ENCODE data around the gene FAM156A. TPM values are rescaled to one million over a fixed set of nuclear protein-coding genes. Genes with fewer than 3 reads are reported as not detected.
A peak's percentile ranks its signal among the peaks of the same experiment; 100 is the strongest.

Gene FAM156A
- total and polyA plus RNA-seq, 2 of the 8 experiments (the other 6 are each of a cell fraction or from before 2014, with no cell fraction given), result 11.7 to 13.6 TPM

- Histone ChIP-seq H3K9me3 (ENCODE audit: insufficient read depth in 2 of 2, low read depth in 1 of 2, low read length in 1 of 2) (no peaks in the 10 kb centered on the region), H2BK5ac (ENCODE audit: low read depth, low read length) (no peak overlapping the region; the same call in 1 of the 2 replicates), H2AFZ (ENCODE audit: low read length) (peak overlapping the region; percentile 70; the same call in 1 of the 2 replicates), H4K5ac (ENCODE audit: insufficient read length, low read depth, low read length) (no peak overlapping the region), H3K18ac (ENCODE audit: extremely low read depth, low read length) (no peak overlapping the region; the same call in 1 of the 2 replicates), H2BK20ac (ENCODE audit: low read length) (no peak overlapping the region), H3K4me2 (ENCODE audit: insufficient read depth in 1 of 2, low read depth in 2 of 2, low read length in 2 of 2) (peak overlapping the region; percentile 35 to 69), H3K4me3 (ENCODE audit: extremely low read depth in 1 of 4, insufficient read depth in 2 of 4, low read depth in 3 of 4, low read length in 4 of 4) (peak overlapping the region; percentile 48 to 88 (median 79); a peak in 6 of 8 replicates), H4K8ac (ENCODE audit: extremely low read depth, insufficient read depth, low read length) (0 out of 2 replicates have a peak overlapping the region, but pooled peaks have one; percentile 99), H2AK5ac (ENCODE audit: low read depth, low read length) (no peak overlapping the region), H4K91ac (replicated peaks; ENCODE audit: insufficient read length, low read length) (no peak overlapping the region), H3K23ac (ENCODE audit: insufficient read length) (no peak overlapping the region), H3K27ac (ENCODE audit: low read depth, low read length) (peak overlapping the region; percentile 100; the same call in 1 of the 2 replicates), H2BK15ac (ENCODE audit: low read length) (no peak overlapping the region), H3K9ac (replicated peaks in 1 of 4; ENCODE audit: extremely low read depth in 1 of 4, low read depth in 3 of 4, low read length in 3 of 4) (0 out of 7 replicates have a peak overlapping the region, but pooled peaks of 1 of the 4 experiments have one; percentile 99), H3K4ac (replicated peaks; ENCODE audit: insufficient read length, low read depth, low read length) (no peak overlapping the region), H3K36me3 (ENCODE audit: control insufficient read depth in 2 of 4, insufficient read depth in 4 of 4, low read length in 3 of 4) (no peaks in the 10 kb centered on the region), H3K56ac (replicated peaks; ENCODE audit: insufficient read length, low read depth, low read length) (no peak overlapping the region), H3K23me2 (ENCODE audit: low read depth, low read length) (no peaks in the 10 kb centered on the region), H3K27me3 (replicated peaks in 1 of 4; ENCODE audit: control insufficient read depth in 3 of 4, extremely low read depth in 1 of 4, insufficient read depth in 3 of 4, low read length in 3 of 4) (peaks cover 0 to 9% (median 1%) of the 10 kb centered on the region in 4 experiments; a peak in 2 of 7 replicates), H2BK12ac (ENCODE audit: low read depth, low read length) (no peak overlapping the region; the same call in 1 of the 2 replicates), H4K20me1 (replicated peaks in 1 of 2; ENCODE audit: control insufficient read depth in 1 of 2, insufficient read depth in 2 of 2, low read length in 2 of 2) (no peaks in the 10 kb centered on the region), H3K79me2 (ENCODE audit: control insufficient read depth in 1 of 2, insufficient read depth in 2 of 2, low read length in 2 of 2) (peaks cover 0 to 5% of the 10 kb centered on the region in 2 experiments; a peak in 1 of 4 replicates), H3K14ac (ENCODE audit: insufficient read length) (no peak overlapping the region), H2BK120ac (replicated peaks; ENCODE audit: low read depth, low read length) (no peak overlapping the region), H3K4me1 (replicated peaks in 1 of 4; ENCODE audit: control insufficient read depth in 3 of 4, insufficient read depth in 4 of 4, low read length in 3 of 4) (peaks cover 0 to 3% (median 0%) of the 10 kb centered on the region in 4 experiments; a peak in 1 of 7 replicates), H3K79me1 (ENCODE audit: low read depth, low read length) (no peaks in the 10 kb centered on the region; the same call in 1 of the 2 replicates)
- FAIRE-seq (no peak), DNase-seq (ENCODE audit: low read depth in 1 of 2, low spot score in 2 of 2) (no peak)
- ChIA-PET POLR2A (ENCODE audit: partially characterized antibody) (interaction anchor here (1.5 kb wide), 1 partner anchor 93 kb away, joined by 5 read pairs; no protein-coding TSS in a partner anchor), CTCF (ENCODE audit: partially characterized antibody) (interaction anchor here (0.7 to 2.8 kb wide), 4 partner anchors 10 to 94 kb away, joined by 3 to 14 read pairs (median 8); no protein-coding TSS in a partner anchor)
- WGBS, 2 experiments (ENCODE audit: extremely low coverage in 1 of 2, insufficient coverage in 1 of 2, insufficient read length in 1 of 2, insufficient replicate concordance in 2 of 2, low coverage in 1 of 2, low lambda C conversion rate in 2 of 2, missing lambda C conversion rate in 1 of 2), result 18% methylated on average over 4 of the region's 4 CpGs; no CpG with 5 or more reads in 1 of the 2 experiments
- no peak for TF ChIP-seq CHD1 (IDR thresholded peaks at IDR 0.05; ENCODE audit: low read depth, low read length)
- no peak for TF ChIP-seq POLR2AphosphoS5 (IDR thresholded peaks at IDR 0.05; ENCODE audit: low read depth, low read length)
- no peak for TF ChIP-seq TBP (IDR thresholded peaks at IDR 0.05; ENCODE audit: low read depth, low read length)
- TF ChIP-seq USF2 (IDR thresholded peaks at IDR 0.05; ENCODE audit: low read length), result no peak
- no peak for TF ChIP-seq RBBP5 (IDR thresholded peaks at IDR 0.05; ENCODE audit: borderline replicate concordance, low read depth, low read length)
- no peak for TF ChIP-seq EP300 (IDR thresholded peaks at IDR 0.05; ENCODE audit: borderline replicate concordance in 1 of 2, low read depth in 2 of 2, low read length in 2 of 2)
- TF ChIP-seq POU5F1 (IDR thresholded peaks at IDR 0.05; ENCODE audit: low read depth, low read length), result no peak
- TF ChIP-seq MAFK (IDR thresholded peaks at IDR 0.05; ENCODE audit: low read depth, low read length), result no peak
- TF ChIP-seq NRF1 (IDR thresholded peaks at IDR 0.05; ENCODE audit: low read depth, low read length), result no peak
- no peak for TF ChIP-seq YY1 (IDR thresholded peaks at IDR 0.05; ENCODE audit: low read depth, low read length)
- no peak for TF ChIP-seq KDM4A (IDR thresholded peaks at IDR 0.05; ENCODE audit: low read depth, low read length, severe bottlenecking)
- TF ChIP-seq NANOG (IDR thresholded peaks at IDR 0.05; ENCODE audit: insufficient read depth, low read depth, low read length, poor library complexity, severe bottlenecking), result no peak
Observed at GRCh38 chrX:52995987-52996331, 37.6 kb upstream of the FAM156A start.
